Fibroblast of villous mesenchyme (primary cell): ENCODE measurements around the gene CPLX4. TPM values are rescaled to one million over a fixed set of nuclear protein-coding genes. Genes with fewer than 3 reads are reported as not detected.

Experiments
- DNase-seq: peaks from one replicate; pipeline ENCODE4 v3.0.0-alpha.2; 2010; ENCODE audit warnings: low read depth
- H3K4me3 ChIP-seq: 2 replicates; pipeline ENCODE4 v1.5.1; 2011; ENCODE audit warnings: low read depth, mild to moderate bottlenecking, low read length
- CTCF ChIP-seq: IDR thresholded peaks from 2 replicates; pipeline ENCODE4 v1.5.1; 2012; ENCODE audit warnings: low read depth, mild to moderate bottlenecking, low read length; ENCODE audit not compliant: insufficient read depth
- total RNA-seq: library from RNA; depleted of rRNA; stranded (reverse); fragments of >200 nt; gene quantifications from 2 replicates; pipeline ENCODE4 v1.2.3, GENCODE V29; 2012

Gene CPLX4
- total RNA-seq, 1 donor: not detected

GRCh38 chr18:59272221-59272888 lies 46.1 kb downstream of the CPLX4 start:
- H3K4me3 ChIP-seq: no peak overlapping the region
- DNase-seq: no peak
- no peak for TF ChIP-seq CTCF

- no peak for DNase-seq
Observed at GRCh38 chr18:59271606-59272220, 46.7 kb downstream of the CPLX4 start.

GRCh38 chr18:59270689-59271257 lies 47.7 kb downstream of the CPLX4 start:
- TF ChIP-seq CTCF: no peak
- no peak overlapping the region for H3K4me3 ChIP-seq
- DNase-seq: no peak

More at GRCh38 chr18:59271606-59272220, 46.7 kb downstream of the CPLX4 start:
- no peak overlapping the region for H3K4me3 ChIP-seq
- no peak for TF ChIP-seq CTCF

GRCh38 chr18:59269563-59270119 lies 48.8 kb downstream of the CPLX4 start:
- DNase-seq: no peak
- H3K4me3 ChIP-seq: no peak overlapping the region
- no peak for TF ChIP-seq CTCF

- H3K4me3 ChIP-seq: no peak overlapping the region
- TF ChIP-seq CTCF: no peak
- peak; percentile 20 for DNase-seq
Observed at GRCh38 chr18:59268721-59269562, 49.5 kb downstream of the CPLX4 start.

- no peak for DNase-seq
- no peak overlapping the region for H3K4me3 ChIP-seq
- no peak for TF ChIP-seq CTCF
Observed at GRCh38 chr18:59268127-59268720, 50.2 kb downstream of the CPLX4 start.
